Measurements from ENCODE around the gene FNDC3B. TPM values are rescaled to one million over a fixed set of nuclear protein-coding genes. Genes with fewer than 3 reads are reported as not detected.

The FNDC3B gene
- total RNA-seq, 4 donors from 2014 or later: 59.8 to 72.6 (median 65.6) TPM

GRCh38 chr3:172415323-172415722 is 375.9 kb downstream of the FNDC3B start:
- Histone ChIP-seq H3K9me3 (peaks cover 0 to 11% (median 3%) of the 10 kb centered on the region in 4 donors), H3K4me1 (no peaks in the 10 kb centered on the region), H3K27me3 (no peaks in the 10 kb centered on the region), H3K27ac (replicated peaks in 1 of 4) (no peak overlapping the region), H3K36me3 (no peaks in the 10 kb centered on the region), H3K4me3 (no peak overlapping the region)
- WGBS: 87% methylated on average over 4 of the region's 5 CpGs
- DNase-seq (ENCODE audit: extremely low spot score): no peak
- no peak for TF ChIP-seq POLR2AphosphoS5 (IDR thresholded peaks at IDR 0.05)
- TF ChIP-seq POLR2A (IDR thresholded peaks at IDR 0.05; ENCODE audit: low read depth): no peak
- no peak for TF ChIP-seq CTCF (IDR thresholded peaks at IDR 0.05)
- no peak for TF ChIP-seq EP300 (IDR thresholded peaks at IDR 0.05)
- intact Hi-C loops (cut with DNase I): no loop called here

GRCh38 chr3:172437713-172438112 is 398.3 kb downstream of the FNDC3B start:
- H3K4me1 ChIP-seq: no peaks in the 10 kb centered on the region
- no peaks in the 10 kb centered on the region for H3K36me3 ChIP-seq
- H3K9me3 ChIP-seq: peaks cover 0 to 5% (median 0%) of the 10 kb centered on the region in 4 donors
- intact Hi-C loops (cut with DNase I): no loop called here
- H3K27me3 ChIP-seq: peaks cover 0 to 10% (median 0%) of the 10 kb centered on the region in 4 donors
- no peak overlapping the region for H3K27ac ChIP-seq (replicated peaks in 1 of 4)
- DNase-seq (ENCODE audit: extremely low spot score): no peak
- no peak overlapping the region for H3K4me3 ChIP-seq
- TF ChIP-seq EP300 (IDR thresholded peaks at IDR 0.05) (no peak), POLR2A (IDR thresholded peaks at IDR 0.05; ENCODE audit: low read depth) (no peak), POLR2AphosphoS5 (IDR thresholded peaks at IDR 0.05) (no peak), CTCF (IDR thresholded peaks at IDR 0.05) (no peak)

GRCh38 chr3:172438186-172438585 is 398.8 kb downstream of the FNDC3B start:
- no peaks in the 10 kb centered on the region for H3K36me3 ChIP-seq
- no peak overlapping the region for H3K4me3 ChIP-seq
- H3K4me1 ChIP-seq: no peaks in the 10 kb centered on the region
- intact Hi-C loops (cut with DNase I): no loop called here
- no peak for DNase-seq (ENCODE audit: extremely low spot score)
- peaks cover 0 to under 1% (median 0%) of the 10 kb centered on the region in 4 donors for H3K9me3 ChIP-seq
- no peak overlapping the region for H3K27ac ChIP-seq (replicated peaks in 1 of 4)
- 62% methylated on average over 4 of the region's 4 CpGs for WGBS
- TF ChIP-seq POLR2A (IDR thresholded peaks at IDR 0.05; ENCODE audit: low read depth) (no peak), CTCF (IDR thresholded peaks at IDR 0.05) (no peak), EP300 (IDR thresholded peaks at IDR 0.05) (no peak), POLR2AphosphoS5 (IDR thresholded peaks at IDR 0.05) (no peak)
- H3K27me3 ChIP-seq: peaks cover 0 to 10% (median 0%) of the 10 kb centered on the region in 4 donors

GRCh38 chr3:172441581-172441980 is 402.2 kb downstream of the FNDC3B start:
- no peaks in the 10 kb centered on the region for H3K9me3 ChIP-seq
- WGBS: 72% methylated on average over 5 of the region's 5 CpGs

More at GRCh38 chr3:172441581-172441980, 402.2 kb downstream of the FNDC3B start:
- Histone ChIP-seq H3K27ac (replicated peaks in 1 of 4) (no peak overlapping the region), H3K36me3 (no peaks in the 10 kb centered on the region), H3K4me1 (no peaks in the 10 kb centered on the region), H3K27me3 (peaks cover 0 to 16% (median 0%) of the 10 kb centered on the region in 4 donors), H3K4me3 (no peak overlapping the region)
- TF ChIP-seq POLR2AphosphoS5 (IDR thresholded peaks at IDR 0.05) (no peak), EP300 (IDR thresholded peaks at IDR 0.05) (no peak), CTCF (IDR thresholded peaks at IDR 0.05) (no peak), POLR2A (IDR thresholded peaks at IDR 0.05; ENCODE audit: low read depth) (no peak)
- intact Hi-C loops (cut with DNase I): no loop called here
- no peak for DNase-seq (ENCODE audit: extremely low spot score)

Measured in esophagus muscularis mucosa (tissue), 4 donors.